ENCODE results near the gene RNF151. TPM values are rescaled to one million over a fixed set of nuclear protein-coding genes. Genes with fewer than 3 reads are reported as not detected.
A peak's percentile ranks its signal among the peaks of the same experiment; 100 is the strongest.

Gene RNF151
- total RNA-seq, 1 experiment from 2014 or later: 0.28 TPM

DNA sequence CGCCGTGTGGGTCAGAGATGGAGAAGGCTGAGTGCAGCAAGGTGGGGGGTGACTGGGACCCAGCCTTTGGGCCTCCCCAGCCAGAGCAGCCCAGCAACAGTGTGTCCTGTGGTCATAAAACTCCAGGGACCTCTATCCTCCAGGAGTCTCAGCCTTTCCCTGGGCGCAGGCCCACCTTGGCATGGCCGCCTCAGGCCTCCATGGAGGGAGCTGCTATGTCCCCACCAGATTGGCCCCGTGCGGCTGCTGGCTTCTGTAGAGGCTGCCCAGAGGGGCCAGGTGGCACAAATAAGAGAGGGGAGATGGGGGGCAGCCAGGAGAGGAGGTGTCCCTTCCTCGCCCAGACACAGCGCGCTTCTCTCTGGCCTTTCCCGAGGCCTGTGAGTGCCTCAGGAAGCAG is 20.5 kb downstream of the RNF151 start:
- H3K79me1 ChIP-seq (ENCODE audit: insufficient read depth, low read depth, low read length, poor library complexity, severe bottlenecking): no peaks in the 10 kb centered on the region
- H2AK5ac ChIP-seq (ENCODE audit: insufficient read length, low read length): no peak overlapping the region
- TF ChIP-seq, protein P1, sequence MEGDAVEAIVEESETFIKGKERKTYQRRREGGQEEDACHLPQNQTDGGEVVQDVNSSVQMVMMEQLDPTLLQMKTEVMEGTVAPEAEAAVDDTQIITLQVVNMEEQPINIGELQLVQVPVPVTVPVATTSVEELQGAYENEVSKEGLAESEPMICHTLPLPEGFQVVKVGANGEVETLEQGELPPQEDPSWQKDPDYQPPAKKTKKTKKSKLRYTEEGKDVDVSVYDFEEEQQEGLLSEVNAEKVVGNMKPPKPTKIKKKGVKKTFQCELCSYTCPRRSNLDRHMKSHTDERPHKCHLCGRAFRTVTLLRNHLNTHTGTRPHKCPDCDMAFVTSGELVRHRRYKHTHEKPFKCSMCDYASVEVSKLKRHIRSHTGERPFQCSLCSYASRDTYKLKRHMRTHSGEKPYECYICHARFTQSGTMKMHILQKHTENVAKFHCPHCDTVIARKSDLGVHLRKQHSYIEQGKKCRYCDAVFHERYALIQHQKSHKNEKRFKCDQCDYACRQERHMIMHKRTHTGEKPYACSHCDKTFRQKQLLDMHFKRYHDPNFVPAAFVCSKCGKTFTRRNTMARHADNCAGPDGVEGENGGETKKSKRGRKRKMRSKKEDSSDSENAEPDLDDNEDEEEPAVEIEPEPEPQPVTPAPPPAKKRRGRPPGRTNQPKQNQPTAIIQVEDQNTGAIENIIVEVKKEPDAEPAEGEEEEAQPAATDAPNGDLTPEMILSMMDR (conservative IDR thresholded peaks at IDR 0.05): no peak
- no peak overlapping the region for H2AFZ ChIP-seq (ENCODE audit: low read length)
- H4K20me1 ChIP-seq (ENCODE audit: control insufficient read depth, insufficient read depth, insufficient read length): peaks cover 2% of the 10 kb centered on the region
- no peak overlapping the region for H2BK15ac ChIP-seq (ENCODE audit: low read depth, low read length)
- H3K14ac ChIP-seq (ENCODE audit: insufficient read depth, low read length): no peak overlapping the region
- no peak overlapping the region for H3K4ac ChIP-seq (ENCODE audit: low read depth, low read length)
- no peak overlapping the region for H3T11ph ChIP-seq (ENCODE audit: low read length)
- H2BK120ac ChIP-seq (ENCODE audit: low read depth, low read length, poor library complexity, severe bottlenecking): no peak overlapping the region
- H3K27ac Mint-ChIP-seq: no peak overlapping the region
- no peaks in the 10 kb centered on the region; a peak in 1 of 5 replicates for H3K9me3 Mint-ChIP-seq
- H3K27ac ChIP-seq (ENCODE audit: insufficient read length, low read depth, low read length): no peak overlapping the region
- H2BK20ac ChIP-seq (ENCODE audit: low read depth, low read length, poor library complexity, severe bottlenecking): no peak overlapping the region
- H3K4me1 ChIP-seq (ENCODE audit: insufficient read depth, low read length): no peaks in the 10 kb centered on the region; the same call in 1 of the 2 replicates
- H3K18ac ChIP-seq (ENCODE audit: insufficient read length, low read depth, low read length): no peak overlapping the region
- no peak overlapping the region for H3K56ac ChIP-seq (ENCODE audit: insufficient read length, low read depth, low read length)
- no peaks in the 10 kb centered on the region; the same call in 1 of the 2 replicates for H3K79me2 ChIP-seq (ENCODE audit: insufficient read depth, low read length)
- no peak overlapping the region for H2BK12ac ChIP-seq (ENCODE audit: insufficient read length, low read depth, low read length)
- H4K91ac ChIP-seq (ENCODE audit: insufficient read length, low read depth, low read length): no peak overlapping the region
- peaks cover 29 to 35% of the 10 kb centered on the region in 2 experiments for H3K4me1 Mint-ChIP-seq
- no peak overlapping the region for H3K9ac ChIP-seq (ENCODE audit: extremely low read depth, insufficient read length, low read length)
- peaks cover 0 to 20% (median 18%) of the 10 kb centered on the region in 3 experiments; a peak in 6 of 7 replicates for H3K36me3 Mint-ChIP-seq (ENCODE audit: insufficient read depth in 1 of 3, low read depth in 3 of 3)
- peaks cover 32% of the 10 kb centered on the region for H3K23me2 ChIP-seq (ENCODE audit: insufficient read length, low read depth, low read length, poor library complexity, severe bottlenecking)
- H3K27me3 ChIP-seq (ENCODE audit: insufficient read depth, low read length): peaks cover 20% of the 10 kb centered on the region
- DNase-seq: no peak
- peaks cover 47% of the 10 kb centered on the region for H3K27me3 Mint-ChIP-seq (ENCODE audit: low read depth)
- H4K8ac ChIP-seq (replicated peaks; ENCODE audit: insufficient read length, low read depth, low read length): no peak overlapping the region
- peak overlapping the region in 1 of 2 experiments; percentile 13; a peak in 1 of 5 replicates for H3K4me3 Mint-ChIP-seq
- WGBS (ENCODE audit: extremely low coverage, insufficient read length, low lambda C conversion rate): no CpG with 5 or more reads among the region's 10 CpGs
- H2BK5ac ChIP-seq (ENCODE audit: insufficient read length, low read length): no peak overlapping the region
- H3K9me3 ChIP-seq (ENCODE audit: control insufficient read depth, low read depth, low read length): no peaks in the 10 kb centered on the region
- H3K23ac ChIP-seq (ENCODE audit: insufficient read length, low read depth, low read length): no peak overlapping the region
- no peak overlapping the region for H4K5ac ChIP-seq (ENCODE audit: insufficient read length, low read depth, low read length)
- H3K4me2 ChIP-seq (ENCODE audit: insufficient read depth, insufficient read length, low read length): no peak overlapping the region

Measured in H9 (cell line).